Mucosa of descending colon (tissue), 3 donors: ENCODE data around the gene VWA7. TPM values are rescaled to one million over a fixed set of nuclear protein-coding genes. Genes with fewer than 3 reads are reported as not detected.
"Not testable (repeated sequence)": the region's sequence is repeated elsewhere in the genome, so short reads cannot be mapped to it uniquely, and the experiment has no call there.

Experiments used
- ATAC-seq: fragments of 200-7000 bp; cut with Tn5 transposase; one replicate; pipeline ENCODE4 v1.9.1; 2020; ENCODE audit warnings: mild to moderate bottlenecking, moderate library complexity
- DNase-seq, 3 donors: peaks; one replicate each; pipeline ENCODE4 v3.0.0-alpha.2; 2020
- H3K36me3 ChIP-seq: fragments of 200-600 bp; one replicate; pipeline ENCODE4 v1.8.0; 2021; ENCODE audit warnings: low read depth, mild to moderate bottlenecking
- H3K4me1 ChIP-seq: fragments of 200-600 bp; one replicate; pipeline ENCODE4 v1.8.0; 2021; ENCODE audit warnings: low read depth, mild to moderate bottlenecking
- H3K4me3 ChIP-seq: fragments of 200-600 bp; one replicate; pipeline ENCODE4 v1.8.0; 2021; ENCODE audit warnings: mild to moderate bottlenecking
- H3K9me3 ChIP-seq: fragments of 200-600 bp; one replicate; pipeline ENCODE4 v1.8.0; 2021; ENCODE audit warnings: mild to moderate bottlenecking
- CTCF ChIP-seq: fragments of 200-600 bp; IDR thresholded peaks from one replicate; pipeline ENCODE4 v1.8.0; 2022; ENCODE audit warnings: antibody characterized with exemption, mild to moderate bottlenecking
- intact Hi-C, 2 donors: fragments of 100-400 bp; cut with DNase I in 1 of 2; cut with micrococcal nuclease in 1 of 2; formaldehyde crosslinking; loops; one replicate each; pipeline versions ENCODE4 v1.11.0 to v1.11.1; 2022; cut with DNase I, micrococcal nuclease
- total RNA-seq, 3 donors: library from RNA; stranded (reverse); fragmentation: NEBNext Ultra II Directional in 2 of 3; extraction: Animal tissue kit (Norgen Biotek cat#: 25700) in 2 of 3; gene quantifications; one replicate each; pipeline versions ENCODE4 v1.2.1 to v1.2.4, GENCODE V29; 2021 to 2023
- donor health status: DM: no; HTN: no; CAD: no; lungs with moderate emphysema.
- donor health status: DM: no; HTN: no; CAD: no.
- donor health status: DM: no; HTN: yes; CAD: no.

The VWA7 gene
- total RNA-seq, 3 donors from 2014 or later = 5.9 to 8.2 (median 6.9) TPM

GRCh38 chr6:31794866-31795615 is 17.9 kb upstream of the VWA7 start:
- intact Hi-C loops = no loop called here
- Histone ChIP-seq H3K36me3 (peaks cover 5% of the 10 kb centered on the region), H3K9me3 (no peaks in the 10 kb centered on the region), H3K4me1 (peaks cover 15% of the 10 kb centered on the region), H3K4me3 (peak overlapping the region; percentile 75)
- peak; percentile 31 for ATAC-seq
- DNase-seq = no peak
- TF ChIP-seq CTCF = no peak

DNA sequence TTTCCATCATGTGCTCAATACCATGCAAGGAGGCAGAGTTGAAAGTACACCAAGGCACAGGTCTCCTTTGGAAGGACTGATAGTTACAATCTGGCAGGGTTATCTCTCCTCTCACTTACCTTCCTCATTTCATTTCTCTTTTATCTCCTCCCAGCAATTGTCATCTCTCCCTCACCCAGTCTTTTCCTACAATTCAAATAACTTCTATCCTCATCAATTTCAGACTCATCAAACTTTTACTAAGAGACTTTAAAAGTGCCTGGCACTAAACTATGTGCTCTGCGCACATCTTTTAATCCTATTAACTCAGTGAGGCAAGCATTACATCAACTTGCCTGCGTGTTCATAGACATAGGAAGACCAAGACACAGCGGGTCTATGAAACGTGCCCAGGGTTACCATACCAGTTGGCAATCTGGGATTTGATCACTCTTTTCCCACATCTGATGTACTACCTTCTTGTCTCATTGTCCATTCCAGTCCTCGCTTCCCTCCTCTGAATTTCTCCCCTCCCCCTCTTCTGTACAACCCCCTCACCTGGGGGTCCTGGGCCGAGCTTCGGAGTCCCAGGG is 17.3 kb upstream of the VWA7 start:
- peak overlapping the region; percentile 75 for H3K4me3 ChIP-seq
- no peak for TF ChIP-seq CTCF
- DNase-seq (no peak), ATAC-seq (peak; percentile 13)
- H3K36me3 ChIP-seq = peaks cover 5% of the 10 kb centered on the region
- H3K9me3 ChIP-seq = no peaks in the 10 kb centered on the region
- H3K4me1 ChIP-seq = peaks cover 15% of the 10 kb centered on the region
- intact Hi-C loops = no loop called here

GRCh38 chr6:31793927-31794245 is 16.8 kb upstream of the VWA7 start:
- DNase-seq, H3K9me3 ChIP-seq, H3K4me3 ChIP-seq, ATAC-seq, intact Hi-C loops, H3K36me3 ChIP-seq: not testable (repeated sequence)
- H3K4me1 ChIP-seq = peaks cover 15% of the 10 kb centered on the region

- no peak for ATAC-seq
- intact Hi-C loops = no loop called here
- Histone ChIP-seq H3K36me3 (peaks cover 5% of the 10 kb centered on the region), H3K4me1 (peaks cover 15% of the 10 kb centered on the region), H3K4me3 (no peak overlapping the region), H3K9me3 (no peaks in the 10 kb centered on the region)
- no peak for DNase-seq
- no peak for TF ChIP-seq CTCF
These were observed 15.6 kb upstream of the VWA7 start for GRCh38 chr6:31792761-31793171.

GRCh38 chr6:31792090-31792374 is 14.9 kb upstream of the VWA7 start:
- H3K4me1 ChIP-seq = peaks cover 15% of the 10 kb centered on the region
- peaks cover 5% of the 10 kb centered on the region for H3K36me3 ChIP-seq
- no peak for DNase-seq
- intact Hi-C loops = no loop called here
- no peak for ATAC-seq
- H3K4me3 ChIP-seq = no peak overlapping the region
- H3K9me3 ChIP-seq = no peaks in the 10 kb centered on the region
- no peak for TF ChIP-seq CTCF

DNA sequence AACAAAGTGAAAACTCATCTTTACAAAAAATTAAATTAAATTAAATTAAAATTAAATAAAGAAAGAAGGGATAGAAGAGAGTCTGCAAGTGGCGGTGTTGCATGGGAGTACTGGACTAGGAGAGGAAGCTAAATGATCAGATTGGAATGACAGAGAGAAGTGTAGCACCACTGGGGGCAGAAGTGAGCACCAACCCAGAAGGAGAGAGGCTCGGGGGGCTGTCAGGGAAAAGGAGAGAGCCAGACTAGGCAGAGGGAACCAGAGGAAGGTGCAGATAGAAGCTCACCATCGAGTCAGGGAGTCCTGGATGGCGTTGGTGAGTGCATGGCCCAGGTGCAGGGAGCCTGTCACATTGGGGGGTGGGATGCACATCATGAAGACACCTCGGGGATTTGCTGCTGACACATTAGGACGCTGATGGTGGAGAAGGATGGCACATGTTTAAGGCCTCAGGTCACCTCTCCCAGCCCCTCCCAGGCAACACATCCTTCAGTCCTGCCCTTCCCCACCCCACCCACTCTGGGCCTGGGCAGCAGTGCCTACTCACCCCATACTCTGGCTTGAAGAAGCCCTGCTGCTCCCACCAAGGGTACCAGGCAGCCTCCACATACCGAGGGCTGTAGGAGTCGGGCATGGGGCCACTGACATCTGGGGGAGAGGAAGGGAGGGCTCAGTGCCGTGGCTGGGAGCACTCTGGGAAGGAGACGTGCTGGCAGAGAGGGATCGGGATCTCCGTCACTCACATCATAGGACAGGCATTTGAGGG is 14.4 kb upstream of the VWA7 start:
- ATAC-seq = no peak
- Histone ChIP-seq H3K36me3 (peaks cover 5% of the 10 kb centered on the region), H3K4me1 (peaks cover 15% of the 10 kb centered on the region), H3K9me3 (no peaks in the 10 kb centered on the region), H3K4me3 (no peak overlapping the region)
- intact Hi-C loops = no loop called here
- peak; percentile 31 for TF ChIP-seq CTCF
- DNase-seq = peak in 1 of 3 donors; percentile 72
